Fibroblast of villous mesenchyme (primary cell): Measurements from ENCODE around the gene LRRC36. TPM values are rescaled to one million over a fixed set of nuclear protein-coding genes. Genes with fewer than 3 reads are reported as not detected.
"Not testable (repeated sequence)": the region's sequence is repeated elsewhere in the genome, so short reads cannot be mapped to it uniquely, and the experiment has no call there.

ENCODE experiments used
- DNase-seq: peaks from one replicate; pipeline ENCODE4 v3.0.0-alpha.2; 2010; ENCODE audit warnings: low read depth
- H3K4me3 ChIP-seq: 2 replicates; pipeline ENCODE4 v1.5.1; 2011; ENCODE audit warnings: low read depth, mild to moderate bottlenecking, low read length
- total RNA-seq: library from RNA; depleted of rRNA; stranded (reverse); fragments of >200 nt; gene quantifications from 2 replicates; pipeline ENCODE4 v1.2.3, GENCODE V29; 2012
- TF ChIP-seq, protein P1 (sequence below): IDR thresholded peaks from 2 replicates; pipeline ENCODE4 v1.5.1; 2012; ENCODE audit warnings: low read depth, mild to moderate bottlenecking, low read length; ENCODE audit not compliant: insufficient read depth

Gene LRRC36
- total RNA-seq, 1 donor, result not detected

DNA sequence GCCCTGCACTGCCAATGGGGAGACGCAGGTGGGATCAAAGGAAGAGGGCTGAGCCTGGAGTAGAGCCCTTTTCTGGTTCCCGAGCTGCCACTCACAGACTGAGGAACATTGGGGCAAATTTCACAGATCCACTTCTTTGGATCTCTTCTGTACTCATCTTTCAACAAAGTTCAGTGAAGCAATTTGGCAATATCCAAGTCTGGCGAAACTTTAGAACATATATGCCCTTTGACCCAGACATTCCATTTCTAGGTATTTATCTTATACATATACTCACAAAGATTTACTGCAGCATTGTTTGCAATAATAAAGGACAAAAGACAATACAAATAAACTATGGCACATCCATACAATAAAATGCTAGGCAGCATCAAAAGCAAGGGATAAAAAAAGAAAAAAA, 84.7 kb downstream of the LRRC36 start:
- DNase-seq, result no peak
- TF ChIP-seq, protein P1, sequence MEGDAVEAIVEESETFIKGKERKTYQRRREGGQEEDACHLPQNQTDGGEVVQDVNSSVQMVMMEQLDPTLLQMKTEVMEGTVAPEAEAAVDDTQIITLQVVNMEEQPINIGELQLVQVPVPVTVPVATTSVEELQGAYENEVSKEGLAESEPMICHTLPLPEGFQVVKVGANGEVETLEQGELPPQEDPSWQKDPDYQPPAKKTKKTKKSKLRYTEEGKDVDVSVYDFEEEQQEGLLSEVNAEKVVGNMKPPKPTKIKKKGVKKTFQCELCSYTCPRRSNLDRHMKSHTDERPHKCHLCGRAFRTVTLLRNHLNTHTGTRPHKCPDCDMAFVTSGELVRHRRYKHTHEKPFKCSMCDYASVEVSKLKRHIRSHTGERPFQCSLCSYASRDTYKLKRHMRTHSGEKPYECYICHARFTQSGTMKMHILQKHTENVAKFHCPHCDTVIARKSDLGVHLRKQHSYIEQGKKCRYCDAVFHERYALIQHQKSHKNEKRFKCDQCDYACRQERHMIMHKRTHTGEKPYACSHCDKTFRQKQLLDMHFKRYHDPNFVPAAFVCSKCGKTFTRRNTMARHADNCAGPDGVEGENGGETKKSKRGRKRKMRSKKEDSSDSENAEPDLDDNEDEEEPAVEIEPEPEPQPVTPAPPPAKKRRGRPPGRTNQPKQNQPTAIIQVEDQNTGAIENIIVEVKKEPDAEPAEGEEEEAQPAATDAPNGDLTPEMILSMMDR, result no peak

GRCh38 chr16:67412294-67412693, 85.7 kb downstream of the LRRC36 start:
- H3K4me3 ChIP-seq, result no peak overlapping the region
- TF ChIP-seq, protein P1, result no peak
- DNase-seq, result no peak

More for the DNA sequence above, 84.7 kb downstream of the LRRC36 start:
- no peak overlapping the region for H3K4me3 ChIP-seq

DNA sequence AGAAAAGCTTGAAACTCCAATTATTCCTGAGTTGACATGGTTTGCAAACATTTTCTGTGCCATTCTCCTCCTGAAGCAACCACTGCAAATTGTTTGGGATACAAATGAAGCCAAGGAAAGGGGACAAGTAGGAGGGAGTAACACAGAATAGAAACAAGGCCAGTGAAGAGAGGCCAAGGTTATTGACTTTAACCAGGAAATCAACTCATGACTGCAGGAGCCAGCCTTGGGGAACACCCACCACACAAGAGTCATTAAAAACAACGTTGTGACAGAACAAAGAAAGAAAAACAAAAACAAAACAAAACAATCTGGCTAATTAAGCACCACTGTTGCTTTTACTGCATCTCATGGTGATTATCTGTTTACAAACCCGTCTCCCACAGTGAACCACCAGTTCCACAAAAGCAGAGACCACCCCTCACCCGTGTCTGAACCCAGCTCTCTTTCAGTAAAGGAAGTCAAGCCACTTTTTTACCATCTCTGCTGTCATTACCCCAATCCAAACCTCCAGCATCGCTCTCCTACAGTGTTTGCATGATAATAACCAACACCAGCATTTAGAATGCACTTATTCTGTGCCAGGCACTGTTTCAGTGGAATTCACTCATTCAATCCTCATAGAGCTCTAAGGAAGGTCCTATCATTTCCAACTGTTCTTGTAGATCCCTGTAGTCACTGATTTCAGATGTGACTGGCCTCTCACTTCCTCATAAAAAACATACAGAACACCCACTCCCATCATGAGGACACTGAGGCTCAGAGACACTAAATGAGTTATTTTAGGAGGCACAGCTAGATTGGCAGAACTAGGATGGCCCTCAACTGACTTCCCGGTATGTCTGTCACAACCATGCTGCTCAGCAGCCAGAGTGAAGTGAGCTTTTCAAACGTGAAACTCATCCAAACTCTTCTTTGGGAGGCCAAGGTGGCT, 87.6 kb downstream of the LRRC36 start:
- no peak overlapping the region for H3K4me3 ChIP-seq
- peak; percentile 49 for DNase-seq
- TF ChIP-seq, protein P1, result no peak

DNA sequence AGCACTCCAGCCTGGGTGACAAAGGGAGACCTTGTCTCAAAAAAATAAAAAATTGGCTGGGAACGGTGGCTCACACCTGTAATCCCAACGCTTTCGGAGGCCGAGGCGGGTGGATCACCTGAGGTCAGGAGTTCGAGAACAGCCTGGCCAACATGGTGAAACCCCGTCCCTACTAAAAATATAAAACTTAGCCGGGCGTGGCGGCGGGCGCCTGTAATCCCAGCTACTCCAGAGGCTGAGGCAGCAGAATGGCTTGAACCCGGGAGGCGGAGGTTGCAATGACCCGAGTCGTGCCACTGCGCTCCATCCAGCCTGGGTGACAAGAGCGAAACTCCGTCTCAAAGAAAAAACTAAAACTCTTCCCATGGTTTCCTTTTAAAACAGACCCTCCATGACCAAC, 88.8 kb downstream of the LRRC36 start:
- H3K4me3 ChIP-seq, result peak overlapping the region; percentile 78

GRCh38 chr16:67415872-67416793, 89.5 kb downstream of the LRRC36 start, which contains the start of gene ZDHHC1:
ZDHHC1 (minus strand) TSS chr16:67416477; CDS start chr16:67407775, 8,702 bp downstream.
- peak; percentile 62 for DNase-seq
- TF ChIP-seq, protein P1, result peak; percentile 20
- H3K4me3 ChIP-seq, result peak within 1 kb of the TSS; percentile 78

More for the DNA sequence above, 88.8 kb downstream of the LRRC36 start:
- not testable (repeated sequence) for DNase-seq

- DNase-seq, result no peak
- no peak overlapping the region for H3K4me3 ChIP-seq
- TF ChIP-seq, protein P1, result no peak
Measured at GRCh38 chr16:67417333-67418061, 90.9 kb downstream of the LRRC36 start.
